MM.1S (cell line): ENCODE measurements around the gene OR51E2.

Experiments used
- DNase-seq: peaks from one replicate; pipeline ENCODE4 v3.0.0-alpha.2; 2015
- H2AFZ ChIP-seq: fragments of 300-600 bp; sonication (generic); 2 replicates; pipeline ENCODE4 v1.6.0; 2016; ENCODE audit warnings: antibody characterized with exemption, low read length
- H3F3A ChIP-seq: fragments of 300-600 bp; sonication (generic); 2 replicates; pipeline ENCODE4 v1.6.1; 2016; ENCODE audit warnings: mild to moderate bottlenecking, antibody characterized with exemption, low read length, moderate library complexity, mixed read lengths; ENCODE audit not compliant: insufficient read depth
- H3K27ac ChIP-seq: fragments of 300-600 bp; sonication (generic); 2 replicates; pipeline ENCODE4 v1.5.1; 2016; ENCODE audit warnings: mild to moderate bottlenecking, low read length
- H3K27me3 ChIP-seq: fragments of 300-600 bp; sonication (generic); replicated peaks from 2 replicates; pipeline ENCODE4 v1.6.0; 2016; ENCODE audit warnings: low read length; ENCODE audit not compliant: insufficient read depth
- H3K36me3 ChIP-seq: fragments of 300-600 bp; sonication (generic); replicated peaks from 2 replicates; pipeline ENCODE4 v1.6.1; 2016; ENCODE audit warnings: mild to moderate bottlenecking, low read length, mixed read lengths; ENCODE audit not compliant: insufficient read depth
- H3K4me1 ChIP-seq: fragments of 300-600 bp; sonication (generic); 2 replicates; pipeline ENCODE4 v1.6.1; 2016; ENCODE audit warnings: low read length, mixed read lengths
- H3K4me2 ChIP-seq: fragments of 300-600 bp; sonication (generic); 2 replicates; pipeline ENCODE4 v1.6.0; 2016; ENCODE audit warnings: low read depth, low read length
- H3K4me3 ChIP-seq: fragments of 300-600 bp; sonication (generic); 2 replicates; pipeline ENCODE4 v1.5.1; 2016; ENCODE audit warnings: low read length, mixed read lengths
- H3K79me2 ChIP-seq: fragments of 300-600 bp; sonication (generic); 2 replicates; pipeline ENCODE4 v1.6.1; 2016; ENCODE audit warnings: mixed run types, low read length, mixed read lengths
- H3K9ac ChIP-seq: fragments of 300-600 bp; sonication (generic); 2 replicates; pipeline ENCODE4 v1.6.1; 2016; ENCODE audit warnings: low read length, mixed read lengths
- H3K9me2 ChIP-seq: fragments of 300-600 bp; sonication (generic); replicated peaks from 2 replicates; pipeline ENCODE4 v1.6.1; 2016; ENCODE audit warnings: mild to moderate bottlenecking, low read length, mixed read lengths; ENCODE audit not compliant: insufficient read depth
- H3K9me3 ChIP-seq: fragments of 300-600 bp; sonication (generic); replicated peaks from 2 replicates; pipeline ENCODE4 v1.6.1; 2016; ENCODE audit warnings: mild to moderate bottlenecking, low read length, mixed read lengths; ENCODE audit not compliant: insufficient read depth
- H4K20me1 ChIP-seq: fragments of 300-600 bp; sonication (generic); 2 replicates; pipeline ENCODE4 v1.6.1; 2016; ENCODE audit warnings: mild to moderate bottlenecking, low read length, moderate library complexity, mixed read lengths; ENCODE audit not compliant: insufficient read depth
- EZH2 ChIP-seq: fragments of 300-600 bp; sonication (generic); optimal IDR thresholded peaks from 2 replicates; pipeline ENCODE3; 2017; ENCODE audit warnings: low read depth, mild to moderate bottlenecking, antibody characterized with exemption, low read length, mixed read lengths
- EZH2phosphoT487 ChIP-seq: fragments of 300-600 bp; sonication (generic); IDR thresholded peaks from 2 replicates; pipeline ENCODE4 v1.6.1; 2018; ENCODE audit warnings: antibody characterized with exemption, low read length
- TF ChIP-seq, protein P1 (sequence below): fragments of 300-600 bp; sonication (generic); IDR thresholded peaks from 2 replicates; pipeline ENCODE4 v1.5.1; 2016; ENCODE audit warnings: antibody characterized with exemption, low read length, mixed read lengths

The OR51E2 gene

DNA sequence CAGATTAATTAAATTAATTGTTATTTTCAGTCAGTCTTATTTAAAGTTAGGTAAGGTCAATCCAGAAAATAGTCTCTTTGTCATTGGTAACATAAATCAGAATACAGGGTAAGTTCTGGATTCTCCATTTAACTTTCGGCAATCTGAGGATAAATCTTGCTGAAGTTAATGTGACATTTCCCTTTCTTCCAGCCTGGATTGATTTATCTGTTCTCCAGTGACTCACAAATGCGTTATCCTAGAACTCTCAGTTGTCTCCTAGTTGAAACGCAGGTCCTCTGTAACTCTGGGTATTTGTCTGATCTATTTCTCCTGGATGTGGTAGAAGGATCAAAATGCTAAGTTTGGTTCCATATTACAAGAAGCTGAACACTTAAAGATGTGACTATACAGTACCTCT, 32.9 kb downstream of the OR51E2 start:
- TF ChIP-seq, protein P1, sequence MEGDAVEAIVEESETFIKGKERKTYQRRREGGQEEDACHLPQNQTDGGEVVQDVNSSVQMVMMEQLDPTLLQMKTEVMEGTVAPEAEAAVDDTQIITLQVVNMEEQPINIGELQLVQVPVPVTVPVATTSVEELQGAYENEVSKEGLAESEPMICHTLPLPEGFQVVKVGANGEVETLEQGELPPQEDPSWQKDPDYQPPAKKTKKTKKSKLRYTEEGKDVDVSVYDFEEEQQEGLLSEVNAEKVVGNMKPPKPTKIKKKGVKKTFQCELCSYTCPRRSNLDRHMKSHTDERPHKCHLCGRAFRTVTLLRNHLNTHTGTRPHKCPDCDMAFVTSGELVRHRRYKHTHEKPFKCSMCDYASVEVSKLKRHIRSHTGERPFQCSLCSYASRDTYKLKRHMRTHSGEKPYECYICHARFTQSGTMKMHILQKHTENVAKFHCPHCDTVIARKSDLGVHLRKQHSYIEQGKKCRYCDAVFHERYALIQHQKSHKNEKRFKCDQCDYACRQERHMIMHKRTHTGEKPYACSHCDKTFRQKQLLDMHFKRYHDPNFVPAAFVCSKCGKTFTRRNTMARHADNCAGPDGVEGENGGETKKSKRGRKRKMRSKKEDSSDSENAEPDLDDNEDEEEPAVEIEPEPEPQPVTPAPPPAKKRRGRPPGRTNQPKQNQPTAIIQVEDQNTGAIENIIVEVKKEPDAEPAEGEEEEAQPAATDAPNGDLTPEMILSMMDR: no peak
- TF ChIP-seq EZH2phosphoT487: no peak
- no peak for TF ChIP-seq EZH2
- no peak for DNase-seq
- Histone ChIP-seq H3K9ac (no peak overlapping the region), H3F3A (no peaks in the 10 kb centered on the region), H3K4me2 (no peak overlapping the region), H3K79me2 (no peaks in the 10 kb centered on the region), H3K9me2 (no peaks in the 10 kb centered on the region), H2AFZ (no peak overlapping the region), H3K36me3 (no peaks in the 10 kb centered on the region), H3K4me3 (no peak overlapping the region), H4K20me1 (no peaks in the 10 kb centered on the region), H3K27ac (no peak overlapping the region), H3K4me1 (no peaks in the 10 kb centered on the region), H3K27me3 (no peaks in the 10 kb centered on the region), H3K9me3 (no peaks in the 10 kb centered on the region)

DNA sequence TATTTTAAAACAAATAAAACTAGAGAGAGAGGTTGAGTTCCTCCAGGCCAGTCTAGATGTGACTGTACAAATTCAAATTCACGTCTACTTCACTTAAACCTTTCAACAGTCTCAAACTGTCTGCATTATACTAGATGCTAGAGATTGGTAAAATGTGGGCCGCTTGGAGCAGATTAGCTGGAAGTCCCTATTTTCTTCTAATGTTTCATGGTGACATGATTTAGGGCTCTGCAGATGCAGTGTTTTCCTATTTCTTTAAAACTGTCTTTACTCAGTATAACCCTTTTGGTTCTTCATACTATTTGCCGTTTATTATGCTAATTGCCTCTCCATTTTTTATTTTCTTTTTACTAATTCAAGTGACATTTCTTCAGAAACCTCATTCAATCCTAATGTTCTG, 33.5 kb downstream of the OR51E2 start:
- H3F3A ChIP-seq: no peaks in the 10 kb centered on the region
- no peak overlapping the region for H3K27ac ChIP-seq
- no peaks in the 10 kb centered on the region for H3K27me3 ChIP-seq
- H2AFZ ChIP-seq: no peak overlapping the region
- no peaks in the 10 kb centered on the region for H3K9me3 ChIP-seq
- H4K20me1 ChIP-seq: no peaks in the 10 kb centered on the region
- H3K9me2 ChIP-seq: no peaks in the 10 kb centered on the region
- H3K36me3 ChIP-seq: no peaks in the 10 kb centered on the region
- no peaks in the 10 kb centered on the region for H3K4me1 ChIP-seq
- TF ChIP-seq EZH2phosphoT487: no peak
- TF ChIP-seq, protein P1: no peak
- no peak for TF ChIP-seq EZH2
- H3K9ac ChIP-seq: no peak overlapping the region
- H3K4me3 ChIP-seq: no peak overlapping the region
- no peaks in the 10 kb centered on the region for H3K79me2 ChIP-seq
- no peak overlapping the region for H3K4me2 ChIP-seq
- no peak for DNase-seq

DNA sequence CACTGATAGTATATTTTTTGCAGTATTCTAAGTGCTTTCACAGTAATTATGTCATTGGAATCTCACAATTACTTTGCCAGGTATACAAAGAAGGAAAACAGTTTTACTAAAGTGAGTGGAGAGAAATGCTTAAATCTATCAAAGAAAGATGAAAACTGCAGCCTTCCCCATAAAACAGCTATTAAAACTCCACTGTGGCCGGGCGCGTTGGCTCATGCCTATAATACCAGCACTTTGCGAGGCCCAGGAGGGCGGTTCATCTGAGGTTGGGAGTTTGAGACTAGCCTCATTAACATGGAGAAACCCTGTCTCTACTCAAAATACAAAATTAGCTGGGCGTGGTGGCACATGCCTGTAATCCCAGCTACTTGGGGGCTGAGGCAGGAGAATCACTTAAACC, 34.8 kb downstream of the OR51E2 start:
- Histone ChIP-seq H3K4me3 (no peak overlapping the region), H3K9me3 (no peaks in the 10 kb centered on the region), H3K4me1 (0 out of 2 replicates have a peak, but pooled peaks cover 4% of the 10 kb centered on the region), H3K9ac (no peak overlapping the region), H3K36me3 (no peaks in the 10 kb centered on the region), H3K79me2 (no peaks in the 10 kb centered on the region), H4K20me1 (no peaks in the 10 kb centered on the region), H3F3A (no peaks in the 10 kb centered on the region), H2AFZ (no peak overlapping the region), H3K9me2 (no peaks in the 10 kb centered on the region), H3K27ac (no peak overlapping the region), H3K4me2 (no peak overlapping the region), H3K27me3 (no peaks in the 10 kb centered on the region)
- no peak for DNase-seq
- TF ChIP-seq, protein P1: no peak
- TF ChIP-seq EZH2phosphoT487: no peak
- TF ChIP-seq EZH2: no peak
